ENCODE data around the gene MAP3K2.

MAP3K2 gene

DNA sequence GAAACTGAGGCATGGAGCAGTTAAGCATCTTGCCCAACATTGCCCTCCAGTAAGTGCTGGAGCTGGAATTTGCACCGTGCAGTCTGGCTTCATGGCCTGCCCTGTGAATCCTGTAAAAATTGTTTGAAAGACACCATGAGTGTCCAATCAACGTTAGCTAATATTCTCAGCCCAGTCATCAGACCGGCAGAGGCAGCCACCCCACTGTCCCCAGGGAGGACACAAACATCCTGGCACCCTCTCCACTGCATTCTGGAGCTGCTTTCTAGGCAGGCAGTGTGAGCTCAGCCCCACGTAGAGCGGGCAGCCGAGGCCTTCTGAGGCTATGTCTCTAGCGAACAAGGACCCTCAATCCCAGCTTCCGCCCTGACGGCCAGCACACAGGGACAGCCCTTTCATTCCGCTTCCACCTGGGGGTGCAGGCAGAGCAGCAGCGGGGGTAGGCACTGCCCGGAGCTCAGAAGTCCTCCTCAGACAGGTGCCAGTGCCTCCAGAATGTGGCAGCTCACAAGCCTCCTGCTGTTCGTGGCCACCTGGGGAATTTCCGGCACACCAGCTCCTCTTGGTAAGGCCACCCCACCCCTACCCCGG is 31.8 kb upstream of the MAP3K2 start:
- no peak for DNase-seq (ENCODE audit: extremely low read depth, low read depth)
- TF ChIP-seq CTCF (IDR thresholded peaks at IDR 0.05; ENCODE audit: low read depth, low read length) = no peak

DNA sequence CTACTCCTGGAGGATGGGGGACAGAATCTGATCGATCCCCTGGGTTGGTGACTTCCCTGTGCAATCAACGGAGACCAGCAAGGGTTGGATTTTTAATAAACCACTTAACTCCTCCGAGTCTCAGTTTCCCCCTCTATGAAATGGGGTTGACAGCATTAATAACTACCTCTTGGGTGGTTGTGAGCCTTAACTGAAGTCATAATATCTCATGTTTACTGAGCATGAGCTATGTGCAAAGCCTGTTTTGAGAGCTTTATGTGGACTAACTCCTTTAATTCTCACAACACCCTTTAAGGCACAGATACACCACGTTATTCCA is 31.3 kb upstream of the MAP3K2 start:
- DNase-seq (ENCODE audit: extremely low read depth, low read depth) = no peak
- no peak for TF ChIP-seq CTCF (IDR thresholded peaks at IDR 0.05; ENCODE audit: low read depth, low read length)

DNA sequence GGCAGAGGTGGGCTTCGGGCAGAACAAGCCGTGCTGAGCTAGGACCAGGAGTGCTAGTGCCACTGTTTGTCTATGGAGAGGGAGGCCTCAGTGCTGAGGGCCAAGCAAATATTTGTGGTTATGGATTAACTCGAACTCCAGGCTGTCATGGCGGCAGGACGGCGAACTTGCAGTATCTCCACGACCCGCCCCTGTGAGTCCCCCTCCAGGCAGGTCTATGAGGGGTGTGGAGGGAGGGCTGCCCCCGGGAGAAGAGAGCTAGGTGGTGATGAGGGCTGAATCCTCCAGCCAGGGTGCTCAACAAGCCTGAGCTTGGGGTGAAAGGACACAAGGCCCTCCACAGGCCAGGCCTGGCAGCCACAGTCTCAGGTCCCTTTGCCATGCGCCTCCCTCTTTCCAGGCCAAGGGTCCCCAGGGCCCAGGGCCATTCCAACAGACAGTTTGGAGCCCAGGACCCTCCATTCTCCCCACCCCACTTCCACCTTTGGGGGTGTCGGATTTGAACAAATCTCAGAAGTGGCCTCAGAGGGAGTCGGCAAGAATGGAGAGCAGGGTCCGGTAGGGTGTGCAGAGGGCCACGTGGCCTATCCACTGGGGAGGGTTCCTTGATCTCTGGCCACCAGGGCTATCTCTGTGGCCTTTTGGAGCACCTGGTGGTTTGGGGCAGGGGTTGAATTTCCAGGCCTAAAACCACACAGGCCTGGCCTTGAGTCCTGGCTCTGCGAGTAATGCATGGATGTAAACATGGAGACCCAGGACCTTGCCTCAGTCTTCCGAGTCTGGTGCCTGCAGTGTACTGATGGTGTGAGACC is 30.7 kb upstream of the MAP3K2 start, which contains the start of gene PROC:
TSS of gene PROC (plus strand) at position 128 of the 812 bp plus-strand sequence. CDS start 1,516 bp downstream, outside the sequence.
- no peak for TF ChIP-seq CTCF (IDR thresholded peaks at IDR 0.05; ENCODE audit: low read depth, low read length)
- DNase-seq (ENCODE audit: extremely low read depth, low read depth) = no peak

- no peak for TF ChIP-seq CTCF (IDR thresholded peaks at IDR 0.05; ENCODE audit: low read depth, low read length)
- DNase-seq (ENCODE audit: extremely low read depth, low read depth) = no peak
Measured at GRCh38 chr2:127417406-127417805, 29.6 kb upstream of the MAP3K2 start.

DNA sequence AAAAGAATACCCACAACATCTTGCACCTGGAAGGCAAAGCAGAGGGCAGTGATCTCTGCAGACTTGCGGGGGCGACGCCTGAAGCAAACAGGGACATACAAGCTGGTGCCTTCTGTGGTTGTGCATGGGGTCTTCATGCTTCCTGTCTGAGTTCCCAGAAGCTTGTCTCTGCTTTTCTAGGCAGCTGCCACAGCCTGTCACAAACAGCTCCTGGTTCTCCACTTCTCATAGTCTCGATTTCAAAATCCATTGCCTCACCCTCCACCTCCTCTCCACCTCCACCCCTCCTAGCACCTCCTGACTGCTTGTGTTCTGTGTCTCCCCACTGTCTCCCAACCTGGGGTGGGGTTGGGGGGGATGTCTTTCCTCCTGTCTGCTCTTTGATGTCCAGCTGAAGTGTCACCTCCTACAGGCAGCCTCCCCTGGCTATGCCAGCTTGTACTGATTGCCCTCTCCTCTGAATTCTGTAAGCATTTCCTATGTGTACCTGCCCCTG is 28.8 kb upstream of the MAP3K2 start:
- DNase-seq (ENCODE audit: extremely low read depth, low read depth) = no peak
- no peak for TF ChIP-seq CTCF (IDR thresholded peaks at IDR 0.05; ENCODE audit: low read depth, low read length)

- no peak; the same call in none of the 2 replicates for TF ChIP-seq CTCF (IDR thresholded peaks at IDR 0.05; ENCODE audit: low read depth, low read length)
- DNase-seq (ENCODE audit: extremely low read depth, low read depth) = no peak
Measured at GRCh38 chr2:127415593-127416505, 28.1 kb upstream of the MAP3K2 start.
